Fibroblast of lung (primary cell): Measurements from ENCODE around the gene ATXN7L2. TPM values are rescaled to one million over a fixed set of nuclear protein-coding genes. Genes with fewer than 3 reads are reported as not detected.
"Not testable (repeated sequence)": the region's sequence is repeated elsewhere in the genome, so short reads cannot be mapped to it uniquely, and the experiment has no call there.

Source experiments
- DNase-seq, 2 donors: peaks; one replicate each; pipeline versions ENCODE4 v3.0.0 to v3.0.0-alpha.2; 2010; ENCODE audit warnings: low read depth in 2 of 2
- H2AFZ ChIP-seq: 2 replicates; pipeline ENCODE4 v1.5.1; 2012; ENCODE audit warnings: low read length, control low read depth, inconsistent platforms
- H3K27ac ChIP-seq: 2 replicates; pipeline ENCODE4 v1.5.1; 2011; ENCODE audit warnings: low read length, control low read depth; ENCODE audit not compliant: insufficient read depth
- H3K27me3 ChIP-seq: 2 replicates; pipeline ENCODE4 v1.5.1; 2011; ENCODE audit warnings: mild to moderate bottlenecking, low read length; ENCODE audit not compliant: control insufficient read depth, insufficient read depth
- H3K36me3 ChIP-seq: 2 replicates; pipeline ENCODE4 v1.5.1; 2011; ENCODE audit warnings: low read length; ENCODE audit not compliant: control insufficient read depth, insufficient read depth
- H3K4me1 ChIP-seq: 2 replicates; pipeline ENCODE4 v1.5.1; 2011; ENCODE audit warnings: low read length; ENCODE audit not compliant: control insufficient read depth, insufficient read depth; ENCODE audit errors: extremely low read depth
- H3K4me2 ChIP-seq: 2 replicates; pipeline ENCODE4 v1.5.1; 2011; ENCODE audit warnings: low read length, control low read depth; ENCODE audit not compliant: insufficient read depth; ENCODE audit errors: extremely low read depth
- H3K4me3 ChIP-seq, 4 experiments: fragments of 200-600 bp in 1 of 4; sonication (generic) in 1 of 4; replicated peaks in 1 of 4; 2 replicates each; pipeline ENCODE4 v1.5.1; 2011 to 2016; ENCODE audit warnings: low read length in 4 of 4, low read depth in 3 of 4, mild to moderate bottlenecking in 3 of 4, control low read depth in 2 of 4, inconsistent platforms in 1 of 4, mixed read lengths in 1 of 4; ENCODE audit not compliant: insufficient read depth in 1 of 4; ENCODE audit errors: control extremely low read depth in 1 of 4
- H3K79me2 ChIP-seq: 2 replicates; pipeline ENCODE4 v1.5.1; 2012; ENCODE audit warnings: mild to moderate bottlenecking, low read length, inconsistent platforms; ENCODE audit not compliant: control insufficient read depth, insufficient read depth
- H3K9ac ChIP-seq: 2 replicates; pipeline ENCODE4 v1.5.1; 2011; ENCODE audit warnings: mild to moderate bottlenecking, low read length, control low read depth; ENCODE audit not compliant: insufficient read depth
- H3K9me3 ChIP-seq: 2 replicates; pipeline ENCODE4 v1.5.1; 2012; ENCODE audit warnings: low read depth, low read length; ENCODE audit not compliant: control insufficient read depth, insufficient read depth
- H4K20me1 ChIP-seq: 2 replicates; pipeline ENCODE4 v1.5.1; 2011; ENCODE audit warnings: low read length; ENCODE audit not compliant: control insufficient read depth, insufficient read depth; ENCODE audit errors: extremely low read depth
- EZH2 ChIP-seq: IDR thresholded peaks from 2 replicates; pipeline ENCODE4 v1.5.1; 2012; ENCODE audit warnings: low read length, control low read depth, mild to moderate bottlenecking; ENCODE audit errors: missing control alignments
- polyA plus RNA-seq, 2 donors: library from polyadenylated mRNA; depleted of rRNA in 1 of 2; stranded (reverse) in 1 of 2; unstranded in 1 of 2; fragments of >200 nt; gene quantifications; 2 replicates each; pipeline ENCODE4 v1.2.1, GENCODE V29; 2011 to 2012; ENCODE audit warnings: missing spikeins in 1 of 2
- total RNA-seq: library from RNA; depleted of rRNA; stranded (reverse); fragments of >200 nt; gene quantifications from 2 replicates; pipeline ENCODE4 v1.2.1, GENCODE V29; 2014
- TF ChIP-seq, protein P1 (sequence below), 2 donors: IDR thresholded peaks in 1 of 2; conservative IDR thresholded peaks in 1 of 2; 1 replicate in 1 of 2; 2 replicates in 1 of 2; pipeline ENCODE4 v1.5.1; 2011 to 2012; ENCODE audit warnings: low read length in 2 of 2, control low read depth in 1 of 2, inconsistent platforms in 1 of 2, low read depth in 1 of 2, mild to moderate bottlenecking in 1 of 2

ATXN7L2 gene
- total and polyA plus RNA-seq, 2 donors (not counting 1 experiment from before 2014, with no cell fraction given) = 0.86 to 2.0 TPM

DNA sequence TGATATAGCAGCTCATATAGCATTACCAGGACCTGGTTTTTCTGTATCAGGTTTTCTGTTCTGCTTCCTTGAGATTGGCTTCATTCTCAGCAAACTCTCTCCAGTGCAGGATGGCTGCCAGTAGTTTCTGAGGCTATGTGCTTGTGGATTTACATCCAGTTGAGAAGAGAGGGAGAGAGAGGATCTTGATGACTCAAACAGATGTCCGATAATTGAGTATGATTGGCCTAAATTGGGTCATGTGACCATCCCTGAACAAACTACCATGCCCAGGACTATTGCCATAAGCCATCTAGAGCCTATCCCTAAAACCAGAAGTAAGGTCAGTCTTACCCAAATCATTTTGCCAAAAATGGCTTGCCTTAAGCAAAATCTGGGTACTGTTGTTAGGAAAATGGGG lies 39.4 kb upstream of the ATXN7L2 start:
- Histone ChIP-seq H3K79me2 (no peaks in the 10 kb centered on the region), H3K27ac (no peak overlapping the region), H3K36me3 (no peaks in the 10 kb centered on the region), H3K4me1 (peaks cover 6% of the 10 kb centered on the region), H3K9ac (no peak overlapping the region), H3K9me3 (no peaks in the 10 kb centered on the region), H3K4me3 (no peak overlapping the region), H3K27me3 (peaks cover 7% of the 10 kb centered on the region), H3K4me2 (no peak overlapping the region), H2AFZ (no peak overlapping the region), H4K20me1 (no peaks in the 10 kb centered on the region)
- TF ChIP-seq EZH2 = no peak
- TF ChIP-seq, protein P1, sequence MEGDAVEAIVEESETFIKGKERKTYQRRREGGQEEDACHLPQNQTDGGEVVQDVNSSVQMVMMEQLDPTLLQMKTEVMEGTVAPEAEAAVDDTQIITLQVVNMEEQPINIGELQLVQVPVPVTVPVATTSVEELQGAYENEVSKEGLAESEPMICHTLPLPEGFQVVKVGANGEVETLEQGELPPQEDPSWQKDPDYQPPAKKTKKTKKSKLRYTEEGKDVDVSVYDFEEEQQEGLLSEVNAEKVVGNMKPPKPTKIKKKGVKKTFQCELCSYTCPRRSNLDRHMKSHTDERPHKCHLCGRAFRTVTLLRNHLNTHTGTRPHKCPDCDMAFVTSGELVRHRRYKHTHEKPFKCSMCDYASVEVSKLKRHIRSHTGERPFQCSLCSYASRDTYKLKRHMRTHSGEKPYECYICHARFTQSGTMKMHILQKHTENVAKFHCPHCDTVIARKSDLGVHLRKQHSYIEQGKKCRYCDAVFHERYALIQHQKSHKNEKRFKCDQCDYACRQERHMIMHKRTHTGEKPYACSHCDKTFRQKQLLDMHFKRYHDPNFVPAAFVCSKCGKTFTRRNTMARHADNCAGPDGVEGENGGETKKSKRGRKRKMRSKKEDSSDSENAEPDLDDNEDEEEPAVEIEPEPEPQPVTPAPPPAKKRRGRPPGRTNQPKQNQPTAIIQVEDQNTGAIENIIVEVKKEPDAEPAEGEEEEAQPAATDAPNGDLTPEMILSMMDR (conservative IDR thresholded peaks at IDR 0.05 in 1 of 2, IDR thresholded peaks at IDR 0.05 in 1 of 2; ENCODE audit: low read depth in 1 of 2, low read length in 2 of 2) = no peak
- peak in 1 of 2 donors; percentile 8 for DNase-seq

DNA sequence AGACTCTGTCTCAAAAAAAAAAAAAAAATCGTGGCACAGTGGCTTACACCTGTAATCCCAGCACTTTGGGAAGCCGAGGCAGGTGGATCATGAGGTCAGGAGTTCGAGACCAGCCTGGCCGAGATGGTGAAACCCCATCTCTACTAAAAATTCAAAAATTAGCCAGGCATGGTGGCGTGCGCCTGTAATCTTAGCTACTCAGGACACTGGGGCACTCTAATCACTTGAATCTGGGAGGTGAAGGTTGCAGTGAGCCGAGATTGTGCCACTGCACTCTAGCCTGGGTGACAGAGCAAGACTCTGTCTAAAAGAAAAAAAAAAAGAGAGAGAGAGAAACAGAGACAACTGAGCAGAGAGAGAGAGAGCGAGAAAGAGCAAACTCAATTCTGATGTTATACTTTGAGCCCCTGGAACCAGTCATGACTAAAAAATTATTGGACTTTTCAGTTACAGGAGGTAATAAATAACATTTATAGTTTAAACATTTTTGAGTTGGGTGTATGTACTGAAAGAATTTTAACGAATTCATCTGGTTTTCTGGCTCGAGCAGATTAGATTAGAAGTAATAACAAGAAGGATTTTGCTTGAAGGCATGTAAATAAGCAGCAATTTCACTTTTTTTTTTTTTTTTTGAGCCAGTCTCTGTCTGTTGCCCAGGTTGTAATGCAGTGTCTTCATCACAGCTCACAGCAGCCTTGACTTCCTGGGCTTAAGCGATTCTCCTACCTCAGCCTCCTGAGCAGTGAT lies 37.6 kb upstream of the ATXN7L2 start:
- H3K4me2 ChIP-seq, H2AFZ ChIP-seq, H3K27me3 ChIP-seq, H3K4me3 ChIP-seq, H3K27ac ChIP-seq, H3K9ac ChIP-seq, DNase-seq, H3K79me2 ChIP-seq, H3K36me3 ChIP-seq, H3K4me1 ChIP-seq, H4K20me1 ChIP-seq, H3K9me3 ChIP-seq: not testable (repeated sequence)

DNA sequence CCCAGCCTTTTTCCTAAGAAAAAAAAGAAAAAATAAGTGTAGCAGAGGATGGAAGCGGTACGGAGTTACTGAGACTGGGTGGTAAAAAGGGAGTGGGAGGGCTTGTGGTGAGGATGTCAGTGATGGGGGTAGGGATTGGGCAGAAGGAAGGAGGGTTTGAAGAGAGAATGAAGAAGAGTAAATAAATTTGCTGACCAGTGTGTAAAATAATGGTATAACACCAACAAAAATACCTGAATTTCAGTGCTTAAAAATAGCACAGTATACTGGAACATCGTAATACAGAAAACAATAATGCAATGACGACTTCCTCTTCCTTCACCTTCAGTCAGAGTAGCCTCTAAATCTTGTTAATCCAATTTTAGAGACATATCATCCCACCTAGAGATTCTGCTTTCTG lies 36.2 kb upstream of the ATXN7L2 start:
- H4K20me1 ChIP-seq = no peaks in the 10 kb centered on the region
- no peaks in the 10 kb centered on the region for H3K9me3 ChIP-seq
- H3K4me1 ChIP-seq = no peaks in the 10 kb centered on the region
- H3K4me3 ChIP-seq = no peak overlapping the region
- TF ChIP-seq, protein P1 (conservative IDR thresholded peaks at IDR 0.05 in 1 of 2, IDR thresholded peaks at IDR 0.05 in 1 of 2; ENCODE audit: low read depth in 1 of 2, low read length in 2 of 2) = no peak
- TF ChIP-seq EZH2 = no peak
- no peaks in the 10 kb centered on the region for H3K36me3 ChIP-seq
- no peak overlapping the region for H3K27ac ChIP-seq
- H3K79me2 ChIP-seq = no peaks in the 10 kb centered on the region
- no peak for DNase-seq
- H3K9ac ChIP-seq = no peak overlapping the region
- no peak overlapping the region for H3K4me2 ChIP-seq
- no peak overlapping the region for H2AFZ ChIP-seq
- H3K27me3 ChIP-seq = peaks cover 7% of the 10 kb centered on the region
